Ovary (tissue), 9 donors: ENCODE results near the gene PSMG3. TPM values are rescaled to one million over a fixed set of nuclear protein-coding genes. Genes with fewer than 3 reads are reported as not detected.

ENCODE experiments used
- DNase-seq, 5 donors: peaks; one replicate each; pipeline ENCODE4 v3.0.0-alpha.2; 2019 to 2020
- H3K27ac ChIP-seq, 2 donors: fragments of 200-600 bp; one replicate each; pipeline versions ENCODE4 v1.5.1 to v1.8.0; 2019 to 2022
- H3K27me3 ChIP-seq: fragments of 200-600 bp; one replicate; pipeline ENCODE4 v1.8.0; 2022
- H3K36me3 ChIP-seq: fragments of 200-600 bp; sonication (generic); one replicate; pipeline ENCODE4 v1.5.1; 2019
- H3K4me1 ChIP-seq: one replicate; pipeline ENCODE4 v1.8.1; 2013; ENCODE audit warnings: mild to moderate bottlenecking, moderate library complexity; ENCODE audit not compliant: insufficient read depth
- H3K4me3 ChIP-seq: fragments of 200-600 bp; sonication (generic); one replicate; pipeline ENCODE4 v1.5.1; 2017
- H3K9me3 ChIP-seq, 2 donors: fragments of 200-600 bp in 1 of 2; sonication (generic) in 1 of 2; one replicate each; pipeline versions ENCODE4 v1.5.1 to v1.8.1; 2013 to 2019; ENCODE audit warnings: mild to moderate bottlenecking in 1 of 2, moderate library complexity in 1 of 2
- EP300 ChIP-seq: sonication (generic); formaldehyde crosslinking; IDR thresholded peaks from one replicate; pipeline ENCODE4 v1.6.1; 2017; ENCODE audit warnings: antibody characterized with exemption
- POLR2A ChIP-seq: fragments of 450-650 bp; IDR thresholded peaks from one replicate; pipeline ENCODE4 v1.6.1; 2017; ENCODE audit warnings: antibody characterized with exemption, mild to moderate bottlenecking, moderate library complexity
- WGBS, 3 donors: extraction: QIAGEN DNeasy Blood & Tissue Kit in 1 of 3; methylation state at CpG; one replicate each; pipeline versions ENCODE4 v1.1.5 to v1.1.7; 2013 to 2017; 5-methylcytosine and 5-hydroxymethylcytosine counted together
- intact Hi-C, 4 donors: fragments of 100-400 bp; cut with DNase I; formaldehyde crosslinking; loops; one replicate each; pipeline versions ENCODE4 v1.11.0 to v1.15.1; 2022 to 2023
- polyA plus RNA-seq, 2 donors: library from polyadenylated mRNA; stranded (reverse); fragments of 200-250 nt in 1 of 2; fragments of 350-450 nt in 1 of 2; fragmentation: Illumina TruSeq in 1 of 2; extraction: RNeasy Lipid Tissue Mini Kit (QIAGEN cat#74804) in 1 of 2; gene quantifications; one replicate each; pipeline ENCODE4 v1.2.3, GENCODE V29; 2013 to 2014
- total RNA-seq, 7 donors: library from RNA; depleted of rRNA in 2 of 7; stranded (reverse); fragments of >200 nt in 2 of 7; fragmentation: NEBNext Ultra II Directional in 3 of 7; extraction: Animal tissue kit (Norgen Biotek cat#: 25700) in 3 of 7; gene quantifications; one replicate each; pipeline versions ENCODE4 v1.1.0 to v1.2.4, GENCODE V29; 2016 to 2023
- TF ChIP-seq, protein P1 (sequence below), 3 donors: fragments of 450-650 bp in 2 of 3; fragments of 200-600 bp in 1 of 3; IDR thresholded peaks; one replicate each; pipeline versions ENCODE4 v1.5.1 to v1.8.0; 2016 to 2022; ENCODE audit warnings: antibody characterized with exemption in 3 of 3, mild to moderate bottlenecking in 1 of 3
- donor health status: DM: no; HTN: no; CAD: no; lungs with moderate emphysema.
- donor health status: DM: no; HTN: no; CAD: no.
- donor health status: Bipolar disorder and iron deficiency.
- donor health status: DM: yes; HTN: yes; CAD: no.
- donor health status: DM: no; HTN: no; CAD: no.
- donor health status: DM: yes; HTN: yes; CAD: no.

PSMG3 gene
- total and polyA plus RNA-seq, 9 donors: 12.7 to 34.5 (median 18.6) TPM

DNA sequence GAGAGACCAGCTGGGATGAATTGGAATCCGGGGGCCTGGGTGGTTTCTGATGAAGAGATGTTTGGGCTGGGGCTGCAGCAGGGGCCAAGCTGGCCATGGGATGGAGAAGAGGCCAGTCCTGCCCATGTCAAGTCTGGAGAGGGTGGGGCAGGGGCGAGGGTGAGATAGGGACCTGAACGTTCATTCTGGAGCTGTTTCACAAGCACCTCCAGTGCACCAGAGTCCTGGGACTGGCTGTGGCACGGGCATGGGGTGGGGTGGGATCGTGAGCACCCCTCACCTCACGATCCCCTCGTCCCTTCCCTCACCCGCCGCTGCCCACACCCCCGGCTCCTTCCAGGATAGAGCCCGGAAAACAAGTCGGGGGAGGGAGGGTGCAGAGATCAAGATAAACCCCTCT lies 25.8 kb upstream of the PSMG3 start:
- Histone ChIP-seq H3K9me3 (no peaks in the 10 kb centered on the region), H3K4me1 (no peaks in the 10 kb centered on the region), H3K36me3 (no peaks in the 10 kb centered on the region), H3K27me3 (no peaks in the 10 kb centered on the region), H3K4me3 (no peak overlapping the region), H3K27ac (no peak overlapping the region)
- intact Hi-C loops: no loop called here
- WGBS, 3 donors: 47 to 64% (median 61%) methylated on average over 12 of the region's 12 CpGs
- no peak for DNase-seq
- TF ChIP-seq POLR2A: no peak
- TF ChIP-seq, protein P1, sequence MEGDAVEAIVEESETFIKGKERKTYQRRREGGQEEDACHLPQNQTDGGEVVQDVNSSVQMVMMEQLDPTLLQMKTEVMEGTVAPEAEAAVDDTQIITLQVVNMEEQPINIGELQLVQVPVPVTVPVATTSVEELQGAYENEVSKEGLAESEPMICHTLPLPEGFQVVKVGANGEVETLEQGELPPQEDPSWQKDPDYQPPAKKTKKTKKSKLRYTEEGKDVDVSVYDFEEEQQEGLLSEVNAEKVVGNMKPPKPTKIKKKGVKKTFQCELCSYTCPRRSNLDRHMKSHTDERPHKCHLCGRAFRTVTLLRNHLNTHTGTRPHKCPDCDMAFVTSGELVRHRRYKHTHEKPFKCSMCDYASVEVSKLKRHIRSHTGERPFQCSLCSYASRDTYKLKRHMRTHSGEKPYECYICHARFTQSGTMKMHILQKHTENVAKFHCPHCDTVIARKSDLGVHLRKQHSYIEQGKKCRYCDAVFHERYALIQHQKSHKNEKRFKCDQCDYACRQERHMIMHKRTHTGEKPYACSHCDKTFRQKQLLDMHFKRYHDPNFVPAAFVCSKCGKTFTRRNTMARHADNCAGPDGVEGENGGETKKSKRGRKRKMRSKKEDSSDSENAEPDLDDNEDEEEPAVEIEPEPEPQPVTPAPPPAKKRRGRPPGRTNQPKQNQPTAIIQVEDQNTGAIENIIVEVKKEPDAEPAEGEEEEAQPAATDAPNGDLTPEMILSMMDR (IDR thresholded peaks at IDR 0.05): no peak
- no peak for TF ChIP-seq EP300

DNA sequence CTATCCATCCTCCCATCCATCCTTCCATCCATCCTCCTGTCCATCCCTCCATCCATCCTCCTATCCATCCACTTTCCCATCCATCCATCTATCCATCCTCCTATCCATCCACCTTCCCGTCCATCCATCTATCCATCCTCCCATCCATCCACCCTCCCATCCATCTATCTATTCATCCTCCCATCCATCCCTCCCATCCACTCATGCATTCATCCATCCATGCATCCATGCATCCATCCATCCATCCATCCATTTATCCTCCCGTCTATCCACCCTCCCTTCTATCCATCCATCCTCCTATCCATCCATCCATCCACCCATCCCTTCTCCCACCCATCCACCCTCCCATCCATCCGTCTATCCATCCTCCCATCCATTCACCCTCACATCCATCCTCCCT lies 25.2 kb upstream of the PSMG3 start:
- H3K27me3 ChIP-seq: no peaks in the 10 kb centered on the region
- TF ChIP-seq POLR2A (no peak), EP300 (no peak)
- TF ChIP-seq, protein P1 (IDR thresholded peaks at IDR 0.05): no peak
- 64 to 79% (median 74%) methylated on average over 3 of the region's 3 CpGs for WGBS, 3 donors
- H3K27ac ChIP-seq: no peak overlapping the region
- H3K9me3 ChIP-seq: no peaks in the 10 kb centered on the region
- no peaks in the 10 kb centered on the region for H3K36me3 ChIP-seq
- no peak for DNase-seq
- H3K4me1 ChIP-seq: no peaks in the 10 kb centered on the region
- no peak overlapping the region for H3K4me3 ChIP-seq
- intact Hi-C loops: no loop called here

DNA sequence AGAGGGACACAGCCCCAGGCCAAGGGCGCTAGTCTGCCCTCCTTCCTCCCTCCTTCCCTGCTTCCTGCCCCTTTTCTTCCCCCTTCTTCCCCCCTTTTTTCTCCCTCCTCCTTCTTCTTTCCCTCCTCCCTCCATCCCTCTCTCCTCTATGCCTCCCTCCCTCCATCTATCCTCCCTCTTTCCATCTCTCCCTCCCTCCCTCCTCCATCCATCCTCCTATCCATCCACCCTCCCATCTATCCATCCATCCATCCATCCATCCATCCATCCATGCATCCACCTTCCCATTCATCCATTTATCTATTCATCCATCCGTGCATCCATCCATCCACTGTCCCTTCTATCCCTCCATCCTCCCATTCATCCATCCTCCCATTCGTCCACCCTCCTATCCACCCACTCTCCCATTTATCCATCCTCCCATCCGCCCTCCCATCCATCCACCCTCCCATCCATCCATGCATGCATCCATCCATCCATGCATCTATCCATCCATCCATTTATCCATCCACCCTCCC lies 24.1 kb upstream of the PSMG3 start:
- Histone ChIP-seq H3K4me3 (no peak overlapping the region), H3K9me3 (peaks cover 0 to 3% of the 10 kb centered on the region in 2 donors), H3K36me3 (no peaks in the 10 kb centered on the region), H3K27ac (no peak overlapping the region), H3K4me1 (no peaks in the 10 kb centered on the region), H3K27me3 (no peaks in the 10 kb centered on the region)
- WGBS, 3 donors: 77 to 80% (median 78%) methylated on average over 4 of the region's 4 CpGs
- intact Hi-C loops: no loop called here
- TF ChIP-seq, protein P1 (IDR thresholded peaks at IDR 0.05): no peak
- TF ChIP-seq EP300 (no peak), POLR2A (no peak)
- no peak for DNase-seq

DNA sequence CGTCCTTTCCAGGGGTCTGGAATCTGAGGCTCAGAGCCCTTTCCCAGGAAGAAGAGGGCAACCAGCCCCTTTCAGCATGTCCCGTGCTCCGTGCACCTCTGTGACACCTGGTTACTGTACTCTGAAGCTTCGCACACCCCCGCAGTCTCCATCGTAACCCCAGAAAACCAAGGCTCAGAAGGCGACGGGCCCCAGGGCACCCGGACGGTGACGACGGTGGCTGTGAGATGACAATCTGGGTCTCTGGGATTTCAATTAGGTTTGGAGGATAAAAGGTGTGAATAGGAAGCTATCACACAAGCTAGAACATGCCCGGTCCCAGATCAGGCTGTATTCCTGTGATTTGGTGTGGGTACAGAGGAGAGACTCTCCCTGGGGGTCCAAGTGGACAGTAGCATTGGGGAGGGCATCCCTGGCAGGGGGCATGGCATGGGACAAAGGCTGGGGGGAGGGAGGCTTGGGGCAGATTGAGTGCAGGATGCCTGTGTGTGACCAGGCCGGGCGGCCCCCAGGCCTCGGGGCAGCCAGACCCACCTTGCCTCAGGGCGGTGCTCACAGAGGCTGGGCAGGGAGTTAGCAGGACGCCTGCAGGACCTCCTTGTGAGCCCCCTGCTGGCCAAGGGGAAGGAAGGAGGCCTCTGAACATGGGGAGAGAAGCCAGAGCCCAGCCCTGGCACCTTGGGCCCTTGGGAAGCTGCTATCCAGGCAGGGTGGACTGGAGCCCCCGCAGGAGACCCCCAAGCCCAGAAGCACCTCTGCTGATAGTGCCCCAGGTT lies 23.4 kb upstream of the PSMG3 start:
- no peaks in the 10 kb centered on the region for H3K36me3 ChIP-seq
- no peaks in the 10 kb centered on the region for H3K4me1 ChIP-seq
- no peak overlapping the region for H3K4me3 ChIP-seq
- no peak overlapping the region for H3K27ac ChIP-seq
- intact Hi-C loops: no loop called here
- WGBS, 3 donors: 65 to 69% (median 66%) methylated on average over 19 of the region's 19 CpGs
- TF ChIP-seq EP300 (no peak), POLR2A (no peak)
- TF ChIP-seq, protein P1 (IDR thresholded peaks at IDR 0.05): no peak
- peaks cover 0 to 5% of the 10 kb centered on the region in 2 donors for H3K9me3 ChIP-seq
- H3K27me3 ChIP-seq: no peaks in the 10 kb centered on the region
- no peak for DNase-seq
